GM23248 (cell line): ENCODE measurements around the gene ADAM10. TPM values are rescaled to one million over a fixed set of nuclear protein-coding genes. Genes with fewer than 3 reads are reported as not detected.

Experiments used
- DNase-seq: peaks from one replicate; pipeline ENCODE4 v3.0.0-alpha.2; 2015
- H2AFZ ChIP-seq: fragments of 200-600 bp; sonication (generic); 2 replicates; pipeline ENCODE4 v1.6.1; 2016; ENCODE audit warnings: antibody characterized with exemption
- H3F3A ChIP-seq: fragments of 200-600 bp; sonication (generic); 2 replicates; pipeline ENCODE4 v1.6.1; 2016; ENCODE audit warnings: mild to moderate bottlenecking, antibody characterized with exemption, mixed run types; ENCODE audit not compliant: insufficient read depth
- H3K27ac ChIP-seq: fragments of 200-600 bp; sonication (generic); 2 replicates; pipeline ENCODE4 v1.5.1; 2016; ENCODE audit warnings: mild to moderate bottlenecking
- H3K27me3 ChIP-seq: fragments of 200-600 bp; sonication (generic); replicated peaks from 2 replicates; pipeline ENCODE4 v1.6.1; 2016; ENCODE audit warnings: mild to moderate bottlenecking; ENCODE audit not compliant: insufficient read depth
- H3K36me3 ChIP-seq: fragments of 200-600 bp; sonication (generic); 2 replicates; pipeline ENCODE4 v1.6.1; 2016; ENCODE audit warnings: low read depth, mild to moderate bottlenecking
- H3K4me1 ChIP-seq: fragments of 200-600 bp; sonication (generic); 2 replicates; pipeline ENCODE4 v1.6.1; 2016; ENCODE audit warnings: mild to moderate bottlenecking; ENCODE audit not compliant: insufficient read depth
- H3K4me2 ChIP-seq: fragments of 200-600 bp; sonication (generic); one replicate; pipeline ENCODE4 v1.6.1; 2016; ENCODE audit warnings: mild to moderate bottlenecking; ENCODE audit not compliant: unreplicated experiment
- H3K4me3 ChIP-seq: fragments of 200-600 bp; sonication (generic); 2 replicates; pipeline ENCODE4 v1.5.1; 2016; ENCODE audit warnings: mild to moderate bottlenecking
- H3K79me2 ChIP-seq: fragments of 200-600 bp; sonication (generic); 2 replicates; pipeline ENCODE4 v1.6.1; 2016; ENCODE audit warnings: mild to moderate bottlenecking; ENCODE audit not compliant: insufficient read depth
- H3K9ac ChIP-seq: fragments of 200-600 bp; sonication (generic); 2 replicates; pipeline ENCODE4 v1.6.1; 2016; ENCODE audit warnings: mild to moderate bottlenecking
- H3K9me2 ChIP-seq: fragments of 200-600 bp; sonication (generic); 2 replicates; pipeline ENCODE4 v1.6.1; 2016; ENCODE audit warnings: mixed run types, mild to moderate bottlenecking, moderate library complexity; ENCODE audit not compliant: insufficient read depth
- H3K9me3 ChIP-seq: fragments of 200-600 bp; sonication (generic); one replicate; pipeline ENCODE4 v1.6.1; 2017; ENCODE audit warnings: low read depth
- H4K20me1 ChIP-seq: fragments of 200-600 bp; sonication (generic); 2 replicates; pipeline ENCODE4 v1.6.0; 2016; ENCODE audit not compliant: insufficient read depth
- EZH2 ChIP-seq: fragments of 200-600 bp; sonication (generic); IDR thresholded peaks from 2 replicates; pipeline ENCODE4 v1.6.1; 2018; ENCODE audit warnings: antibody characterized with exemption, mild to moderate bottlenecking; ENCODE audit not compliant: insufficient read depth, poor library complexity, severe bottlenecking
- EZH2phosphoT487 ChIP-seq: fragments of 200-600 bp; sonication (generic); IDR thresholded peaks from 2 replicates; pipeline ENCODE4 v1.6.1; 2018; ENCODE audit warnings: antibody characterized with exemption, moderate library complexity, mild to moderate bottlenecking, low read depth; ENCODE audit not compliant: insufficient read depth
- WGBS, 2 experiments: methylation state at CpG; one replicate each; pipeline ENCODE4 v1.1.6; 2015 to 2017; ENCODE audit warnings: low lambda C conversion rate in 2 of 2, low coverage in 1 of 2; ENCODE audit errors: missing lambda C conversion rate in 2 of 2; 5-methylcytosine and 5-hydroxymethylcytosine counted together
- in situ Hi-C: fragments of 300-500 bp; cut with MboI; formaldehyde crosslinking; loops from 2 replicates; pipeline ENCODE4 v1.15.0; 2020
- polyA plus RNA-seq: library from polyadenylated mRNA; unstranded; fragments of >200 nt; fragmentation: Nextera tagmentation; extraction: Ambion mirVana; gene quantifications from 2 replicates; pipeline ENCODE4 v1.2.1, GENCODE V29; 2016
- total RNA-seq: library from RNA; depleted of rRNA; stranded (reverse); fragments of >200 nt; shearing (Covaris generic); gene quantifications from 2 replicates; pipeline ENCODE4 v1.2.3, GENCODE V29; 2014

ADAM10 gene
- total and polyA plus RNA-seq, 2 experiments from 2014 or later: 171 to 190 TPM

GRCh38 chr15:58556541-58556940 is 193.0 kb downstream of the ADAM10 start:
- in situ Hi-C loops: no loop called here
- Histone ChIP-seq H3K27ac (no peak overlapping the region), H3F3A (peaks cover 1% of the 10 kb centered on the region; the same call in 1 of the 2 replicates), H3K27me3 (no peaks in the 10 kb centered on the region), H2AFZ (no peak overlapping the region), H3K79me2 (no peaks in the 10 kb centered on the region), H3K9me3 (no peaks in the 10 kb centered on the region), H3K9me2 (no peaks in the 10 kb centered on the region), H3K9ac (no peak overlapping the region), H3K36me3 (no peaks in the 10 kb centered on the region), H3K4me1 (peaks cover 10% of the 10 kb centered on the region), H4K20me1 (no peaks in the 10 kb centered on the region), H3K4me2 (no peak overlapping the region), H3K4me3 (no peak overlapping the region)
- WGBS, 2 experiments: 45 to 47% methylated on average over 3 of the region's 3 CpGs
- DNase-seq: no peak
- no peak for TF ChIP-seq EZH2phosphoT487
- TF ChIP-seq EZH2: no peak

- no peak for DNase-seq
- H3K27me3 ChIP-seq: no peaks in the 10 kb centered on the region
- no peak overlapping the region for H2AFZ ChIP-seq
- H3K4me2 ChIP-seq: no peak overlapping the region
- no peaks in the 10 kb centered on the region for H3K36me3 ChIP-seq
- H3K9me3 ChIP-seq: no peaks in the 10 kb centered on the region
- TF ChIP-seq EZH2phosphoT487 (no peak), EZH2 (no peak)
- no peaks in the 10 kb centered on the region for H3K9me2 ChIP-seq
- no peaks in the 10 kb centered on the region for H3K79me2 ChIP-seq
- in situ Hi-C loops: no loop called here
- peaks cover 16% of the 10 kb centered on the region for H3K4me1 ChIP-seq
- H3K4me3 ChIP-seq: no peak overlapping the region
- no peak overlapping the region for H3K9ac ChIP-seq
- no peak overlapping the region for H3K27ac ChIP-seq
- WGBS, 2 experiments: 96 to 97% methylated on average over 2 of the region's 2 CpGs
- peaks cover 7% of the 10 kb centered on the region for H3F3A ChIP-seq
- H4K20me1 ChIP-seq: no peaks in the 10 kb centered on the region
Measured at GRCh38 chr15:58556028-58556361, 193.5 kb downstream of the ADAM10 start.

GRCh38 chr15:58555162-58556027 is 194.1 kb downstream of the ADAM10 start:
- Histone ChIP-seq H3K4me1 (peaks cover 17% of the 10 kb centered on the region), H3K9ac (no peak overlapping the region), H3K9me3 (no peaks in the 10 kb centered on the region), H3K4me3 (no peak overlapping the region), H3K36me3 (no peaks in the 10 kb centered on the region), H3F3A (peaks cover 7% of the 10 kb centered on the region), H2AFZ (no peak overlapping the region), H3K79me2 (no peaks in the 10 kb centered on the region), H3K4me2 (no peak overlapping the region), H3K27me3 (no peaks in the 10 kb centered on the region), H4K20me1 (no peaks in the 10 kb centered on the region), H3K27ac (no peak overlapping the region), H3K9me2 (no peaks in the 10 kb centered on the region)
- DNase-seq: no peak
- TF ChIP-seq EZH2 (no peak), EZH2phosphoT487 (no peak)
- 78 to 86% methylated on average over 15 of the region's 15 CpGs for WGBS, 2 experiments
- in situ Hi-C loops: no loop called here

- Histone ChIP-seq H4K20me1 (no peaks in the 10 kb centered on the region), H3F3A (peaks cover 7% of the 10 kb centered on the region), H3K9ac (no peak overlapping the region), H3K4me1 (peaks cover 17% of the 10 kb centered on the region), H3K27ac (no peak overlapping the region), H3K9me2 (no peaks in the 10 kb centered on the region), H2AFZ (no peak overlapping the region), H3K79me2 (no peaks in the 10 kb centered on the region), H3K9me3 (no peaks in the 10 kb centered on the region), H3K4me2 (no peak overlapping the region), H3K36me3 (no peaks in the 10 kb centered on the region), H3K4me3 (no peak overlapping the region), H3K27me3 (no peaks in the 10 kb centered on the region)
- DNase-seq: no peak
- WGBS, 2 experiments: 95 to 96% methylated on average over 5 of the region's 5 CpGs
- TF ChIP-seq EZH2phosphoT487: no peak
- no peak for TF ChIP-seq EZH2
- in situ Hi-C loops: no loop called here
Measured at GRCh38 chr15:58554758-58555157, 194.7 kb downstream of the ADAM10 start.
